ENCODE data around the gene FYCO1. TPM values are rescaled to one million over a fixed set of nuclear protein-coding genes. Genes with fewer than 3 reads are reported as not detected.

Gene FYCO1
- total RNA-seq, 1 experiment from 2014 or later, result 15.4 TPM

DNA sequence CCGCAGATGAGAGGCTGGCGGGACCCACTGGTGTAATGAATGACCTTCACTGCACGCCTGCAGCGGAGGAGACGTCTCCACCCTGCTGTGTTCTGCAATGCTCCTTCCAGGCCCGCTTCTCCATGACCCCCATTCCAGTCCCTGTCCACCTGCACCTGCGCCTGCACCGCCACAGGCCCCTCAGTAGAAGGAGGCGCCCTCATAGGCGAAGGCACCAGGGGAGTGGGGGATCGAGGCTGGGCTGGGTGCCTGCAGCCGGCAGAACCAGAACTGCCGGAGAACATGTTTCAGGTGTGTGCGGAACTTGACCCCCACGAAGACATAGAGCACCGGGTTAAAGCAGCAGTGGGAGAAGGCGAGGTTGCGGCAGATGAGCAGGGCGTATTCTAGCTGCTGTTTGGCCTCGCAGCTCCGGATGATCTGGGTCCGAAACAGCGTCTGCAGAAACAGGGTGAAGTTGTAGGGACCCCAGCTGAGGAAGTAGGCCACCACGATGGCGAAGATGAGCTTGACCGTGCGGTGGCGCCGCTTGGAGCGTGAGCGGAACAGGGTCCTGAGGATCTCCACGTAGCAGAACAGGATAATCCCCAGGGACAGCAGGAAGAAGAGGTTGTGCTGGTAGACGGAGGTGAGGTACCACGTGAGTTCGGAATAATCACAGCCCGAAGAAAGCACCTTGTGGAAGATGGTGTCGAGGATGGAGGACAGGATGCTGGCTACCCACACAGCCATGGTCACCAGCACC is 25.3 kb upstream of the FYCO1 start:
- no TSS peak for BruUV-seq (replicated peaks)

DNA sequence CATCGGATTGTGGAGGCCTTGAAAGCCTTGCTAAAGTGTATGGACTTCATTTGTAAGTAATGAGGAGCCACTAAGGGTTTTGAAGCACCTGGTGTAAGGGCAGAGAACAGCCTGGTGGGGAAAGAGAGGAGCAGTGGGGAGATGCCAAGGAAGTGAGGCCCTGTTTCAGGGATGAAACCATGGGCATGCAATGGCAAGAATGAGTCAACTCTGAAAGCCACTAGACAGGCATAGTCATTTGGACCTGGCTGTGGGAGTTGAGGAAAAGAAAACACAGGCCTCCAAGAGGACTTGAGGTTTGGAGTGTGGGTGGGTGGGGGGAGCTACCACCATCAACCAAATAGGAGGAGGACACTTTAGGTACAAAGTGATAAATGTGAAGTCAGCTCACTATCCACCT is 24.1 kb upstream of the FYCO1 start:
- H3F3A ChIP-seq (ENCODE audit: low read length, unreplicated experiment), result no peaks in the 10 kb centered on the region
- H4K20me1 ChIP-seq (ENCODE audit: low read length), result no peaks in the 10 kb centered on the region
- no peak overlapping the region for H2AFZ ChIP-seq (ENCODE audit: low read length)
- intact Hi-C loops (cut with micrococcal nuclease), result no loop called here
- H3K36me3 ChIP-seq (ENCODE audit: low read depth, low read length), result no peaks in the 10 kb centered on the region
- no peaks in the 10 kb centered on the region for H3K9me3 ChIP-seq (ENCODE audit: low read length)
- ATAC-seq (no peak), DNase-seq (no peak)
- no peak overlapping the region for H3K27ac ChIP-seq (ENCODE audit: low read length)
- H3K9ac ChIP-seq (ENCODE audit: low read length), result no peak overlapping the region
- no peaks in the 10 kb centered on the region for H3K4me1 ChIP-seq (ENCODE audit: insufficient read depth, low read length)
- no peak overlapping the region for H3K4me2 ChIP-seq (ENCODE audit: low read length)
- H3K4me3 ChIP-seq (ENCODE audit: low read length), result no peak overlapping the region
- no TSS peak for BruUV-seq (replicated peaks)
- no peaks in the 10 kb centered on the region for H3K9me2 ChIP-seq (replicated peaks; ENCODE audit: low read length)
- POLR2A ChIA-PET (ENCODE audit: unreplicated experiment), result no interaction called here
- TF ChIP-seq EZH2 (IDR thresholded peaks at IDR 0.05; ENCODE audit: low read length, unreplicated experiment) (no peak), EZH2phosphoT487 (IDR thresholded peaks at IDR 0.05; ENCODE audit: borderline replicate concordance, low read length) (no peak)
- TF ChIP-seq, protein P1, sequence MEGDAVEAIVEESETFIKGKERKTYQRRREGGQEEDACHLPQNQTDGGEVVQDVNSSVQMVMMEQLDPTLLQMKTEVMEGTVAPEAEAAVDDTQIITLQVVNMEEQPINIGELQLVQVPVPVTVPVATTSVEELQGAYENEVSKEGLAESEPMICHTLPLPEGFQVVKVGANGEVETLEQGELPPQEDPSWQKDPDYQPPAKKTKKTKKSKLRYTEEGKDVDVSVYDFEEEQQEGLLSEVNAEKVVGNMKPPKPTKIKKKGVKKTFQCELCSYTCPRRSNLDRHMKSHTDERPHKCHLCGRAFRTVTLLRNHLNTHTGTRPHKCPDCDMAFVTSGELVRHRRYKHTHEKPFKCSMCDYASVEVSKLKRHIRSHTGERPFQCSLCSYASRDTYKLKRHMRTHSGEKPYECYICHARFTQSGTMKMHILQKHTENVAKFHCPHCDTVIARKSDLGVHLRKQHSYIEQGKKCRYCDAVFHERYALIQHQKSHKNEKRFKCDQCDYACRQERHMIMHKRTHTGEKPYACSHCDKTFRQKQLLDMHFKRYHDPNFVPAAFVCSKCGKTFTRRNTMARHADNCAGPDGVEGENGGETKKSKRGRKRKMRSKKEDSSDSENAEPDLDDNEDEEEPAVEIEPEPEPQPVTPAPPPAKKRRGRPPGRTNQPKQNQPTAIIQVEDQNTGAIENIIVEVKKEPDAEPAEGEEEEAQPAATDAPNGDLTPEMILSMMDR (conservative IDR thresholded peaks at IDR 0.05; ENCODE audit: low read depth, low read length), result no peak
- CTCF ChIA-PET, result no interaction called here
- H3K27me3 ChIP-seq (ENCODE audit: low read length), result no peaks in the 10 kb centered on the region
- no peaks in the 10 kb centered on the region for H3K79me2 ChIP-seq (ENCODE audit: low read length)

More for the DNA sequence above, 25.3 kb upstream of the FYCO1 start:
- POLR2A ChIA-PET (ENCODE audit: unreplicated experiment), result no interaction called here
- intact Hi-C loops (cut with micrococcal nuclease), result no loop called here
- DNase-seq (no peak), ATAC-seq (no peak)
- no peak overlapping the region for H3K4me3 ChIP-seq (ENCODE audit: low read length)
- H3K9me2 ChIP-seq (replicated peaks; ENCODE audit: low read length), result no peaks in the 10 kb centered on the region
- H3K9me3 ChIP-seq (ENCODE audit: low read length), result no peaks in the 10 kb centered on the region
- H2AFZ ChIP-seq (ENCODE audit: low read length), result no peak overlapping the region
- H3K9ac ChIP-seq (ENCODE audit: low read length), result no peak overlapping the region
- H3F3A ChIP-seq (ENCODE audit: low read length, unreplicated experiment), result no peaks in the 10 kb centered on the region
- H3K4me2 ChIP-seq (ENCODE audit: low read length), result no peak overlapping the region
- CTCF ChIA-PET, result no interaction called here
- no peaks in the 10 kb centered on the region for H3K4me1 ChIP-seq (ENCODE audit: insufficient read depth, low read length)
- H3K79me2 ChIP-seq (ENCODE audit: low read length), result no peaks in the 10 kb centered on the region
- no peaks in the 10 kb centered on the region for H3K27me3 ChIP-seq (ENCODE audit: low read length)
- H3K36me3 ChIP-seq (ENCODE audit: low read depth, low read length), result no peaks in the 10 kb centered on the region
- TF ChIP-seq EZH2 (IDR thresholded peaks at IDR 0.05; ENCODE audit: low read length, unreplicated experiment), result no peak
- no peak for TF ChIP-seq EZH2phosphoT487 (IDR thresholded peaks at IDR 0.05; ENCODE audit: borderline replicate concordance, low read length)
- TF ChIP-seq, protein P1 (conservative IDR thresholded peaks at IDR 0.05; ENCODE audit: low read depth, low read length), result no peak
- no peak overlapping the region for H3K27ac ChIP-seq (ENCODE audit: low read length)
- no peaks in the 10 kb centered on the region for H4K20me1 ChIP-seq (ENCODE audit: low read length)

DNA sequence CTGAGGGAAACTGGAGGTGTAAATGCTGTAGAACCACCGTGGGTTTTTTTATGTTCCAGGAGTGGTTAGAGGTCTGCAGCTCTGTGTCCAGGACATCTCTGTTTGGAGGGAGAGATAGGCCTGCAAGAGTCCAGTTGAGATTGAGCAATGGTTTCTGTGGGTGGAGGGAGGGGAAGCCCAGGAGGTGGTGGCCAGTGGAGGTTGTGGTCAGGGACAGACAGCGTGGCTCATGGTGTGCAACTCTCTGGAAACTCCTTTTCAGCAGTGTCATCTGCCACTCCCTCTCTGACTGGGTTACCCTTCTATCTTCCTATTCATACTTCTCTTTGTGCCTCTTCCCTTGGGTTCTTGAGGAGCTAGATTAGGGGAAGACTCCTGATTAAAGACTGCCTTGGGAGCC is 22.1 kb upstream of the FYCO1 start:
- BruUV-seq (replicated peaks), result no TSS peak
- Histone ChIP-seq H3K79me2 (ENCODE audit: low read length) (no peaks in the 10 kb centered on the region), H4K20me1 (ENCODE audit: low read length) (no peaks in the 10 kb centered on the region), H3K27ac (ENCODE audit: low read length) (no peak overlapping the region), H3K4me3 (ENCODE audit: low read length) (no peak overlapping the region), H3K4me2 (ENCODE audit: low read length) (no peak overlapping the region), H2AFZ (ENCODE audit: low read length) (no peak overlapping the region), H3F3A (ENCODE audit: low read length, unreplicated experiment) (no peaks in the 10 kb centered on the region), H3K9ac (ENCODE audit: low read length) (no peak overlapping the region), H3K9me3 (ENCODE audit: low read length) (no peaks in the 10 kb centered on the region), H3K27me3 (ENCODE audit: low read length) (no peaks in the 10 kb centered on the region), H3K4me1 (ENCODE audit: insufficient read depth, low read length) (no peaks in the 10 kb centered on the region), H3K9me2 (replicated peaks; ENCODE audit: low read length) (no peaks in the 10 kb centered on the region), H3K36me3 (ENCODE audit: low read depth, low read length) (no peaks in the 10 kb centered on the region)
- ChIA-PET CTCF (no interaction called here), POLR2A (ENCODE audit: unreplicated experiment) (interaction anchor here (0.6 kb wide), 1 partner anchor 54 kb away, joined by 3 read pairs; no protein-coding TSS in a partner anchor)
- intact Hi-C loops (cut with micrococcal nuclease), result no loop called here
- TF ChIP-seq EZH2 (IDR thresholded peaks at IDR 0.05; ENCODE audit: low read length, unreplicated experiment) (no peak), EZH2phosphoT487 (IDR thresholded peaks at IDR 0.05; ENCODE audit: borderline replicate concordance, low read length) (no peak)
- TF ChIP-seq, protein P1 (conservative IDR thresholded peaks at IDR 0.05; ENCODE audit: low read depth, low read length), result no peak
- DNase-seq (no peak), ATAC-seq (no peak)

Data from PC-3 (cell line).